HepG2 (cell line): Measurements from ENCODE around the gene ZNF804B.

ENCODE experiments used
- FOXC1 ChIP-seq: sonication (generic); formaldehyde crosslinking; IDR thresholded peaks from 2 replicates; pipeline ENCODE4 v1.8.0; 2022; ENCODE audit warnings: mild to moderate bottlenecking, missing genetic modification reagents, borderline replicate concordance
- SP1 ChIP-seq, 2 experiments: fragments of 450-650 bp in 1 of 2; sonication (generic) in 1 of 2; formaldehyde crosslinking in 1 of 2; IDR thresholded peaks; 2 replicates each; pipeline versions ENCODE4 v1.4.0 to v1.6.1; 2016 to 2020; ENCODE audit warnings: missing genetic modification reagents in 1 of 2
- SYNCRIP ChIP-seq: fragments of 200-400 bp; formaldehyde crosslinking; IDR thresholded peaks from 2 replicates; pipeline ENCODE4 v1.6.1; 2018; ENCODE audit warnings: mild to moderate bottlenecking, low read depth, low read length; ENCODE audit not compliant: insufficient read depth
- TF ChIP-seq, protein P1 (sequence below): sonication (generic); formaldehyde crosslinking; IDR thresholded peaks from 2 replicates; pipeline ENCODE4 v1.5.0; 2020; ENCODE audit warnings: mild to moderate bottlenecking, missing genetic modification reagents, moderate library complexity
- TF ChIP-seq, protein P2 (sequence below): sonication (generic); formaldehyde crosslinking; IDR thresholded peaks from 2 replicates; pipeline ENCODE4 v1.5.0; 2020; ENCODE audit warnings: missing genetic modification reagents

GRCh38 chr7:88772776-88773175 lies 13.3 kb downstream of the ZNF804B start:
- TF ChIP-seq SYNCRIP (no peak), SP1 (IDR thresholded peaks at IDR 0.05) (no peak), SP1 (CRISPR knock-in tag; IDR thresholded peaks at IDR 0.05) (no peak), FOXC1 (CRISPR knock-in tag) (no peak)
- TF ChIP-seq, protein P1, sequence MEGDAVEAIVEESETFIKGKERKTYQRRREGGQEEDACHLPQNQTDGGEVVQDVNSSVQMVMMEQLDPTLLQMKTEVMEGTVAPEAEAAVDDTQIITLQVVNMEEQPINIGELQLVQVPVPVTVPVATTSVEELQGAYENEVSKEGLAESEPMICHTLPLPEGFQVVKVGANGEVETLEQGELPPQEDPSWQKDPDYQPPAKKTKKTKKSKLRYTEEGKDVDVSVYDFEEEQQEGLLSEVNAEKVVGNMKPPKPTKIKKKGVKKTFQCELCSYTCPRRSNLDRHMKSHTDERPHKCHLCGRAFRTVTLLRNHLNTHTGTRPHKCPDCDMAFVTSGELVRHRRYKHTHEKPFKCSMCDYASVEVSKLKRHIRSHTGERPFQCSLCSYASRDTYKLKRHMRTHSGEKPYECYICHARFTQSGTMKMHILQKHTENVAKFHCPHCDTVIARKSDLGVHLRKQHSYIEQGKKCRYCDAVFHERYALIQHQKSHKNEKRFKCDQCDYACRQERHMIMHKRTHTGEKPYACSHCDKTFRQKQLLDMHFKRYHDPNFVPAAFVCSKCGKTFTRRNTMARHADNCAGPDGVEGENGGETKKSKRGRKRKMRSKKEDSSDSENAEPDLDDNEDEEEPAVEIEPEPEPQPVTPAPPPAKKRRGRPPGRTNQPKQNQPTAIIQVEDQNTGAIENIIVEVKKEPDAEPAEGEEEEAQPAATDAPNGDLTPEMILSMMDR (CRISPR knock-in tag), result no peak
- TF ChIP-seq, protein P2, sequence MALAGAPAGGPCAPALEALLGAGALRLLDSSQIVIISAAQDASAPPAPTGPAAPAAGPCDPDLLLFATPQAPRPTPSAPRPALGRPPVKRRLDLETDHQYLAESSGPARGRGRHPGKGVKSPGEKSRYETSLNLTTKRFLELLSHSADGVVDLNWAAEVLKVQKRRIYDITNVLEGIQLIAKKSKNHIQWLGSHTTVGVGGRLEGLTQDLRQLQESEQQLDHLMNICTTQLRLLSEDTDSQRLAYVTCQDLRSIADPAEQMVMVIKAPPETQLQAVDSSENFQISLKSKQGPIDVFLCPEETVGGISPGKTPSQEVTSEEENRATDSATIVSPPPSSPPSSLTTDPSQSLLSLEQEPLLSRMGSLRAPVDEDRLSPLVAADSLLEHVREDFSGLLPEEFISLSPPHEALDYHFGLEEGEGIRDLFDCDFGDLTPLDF (CRISPR knock-in tag), result no peak
